ENCODE data around the gene NPIPB12. TPM values are rescaled to one million over a fixed set of nuclear protein-coding genes. Genes with fewer than 3 reads are reported as not detected.
"Not testable (repeated sequence)": the region's sequence is repeated elsewhere in the genome, so short reads cannot be mapped to it uniquely, and the experiment has no call there.

Gene NPIPB12
- total and polyA plus RNA-seq, 2 donors, result 25.1 to 57.6 TPM

DNA sequence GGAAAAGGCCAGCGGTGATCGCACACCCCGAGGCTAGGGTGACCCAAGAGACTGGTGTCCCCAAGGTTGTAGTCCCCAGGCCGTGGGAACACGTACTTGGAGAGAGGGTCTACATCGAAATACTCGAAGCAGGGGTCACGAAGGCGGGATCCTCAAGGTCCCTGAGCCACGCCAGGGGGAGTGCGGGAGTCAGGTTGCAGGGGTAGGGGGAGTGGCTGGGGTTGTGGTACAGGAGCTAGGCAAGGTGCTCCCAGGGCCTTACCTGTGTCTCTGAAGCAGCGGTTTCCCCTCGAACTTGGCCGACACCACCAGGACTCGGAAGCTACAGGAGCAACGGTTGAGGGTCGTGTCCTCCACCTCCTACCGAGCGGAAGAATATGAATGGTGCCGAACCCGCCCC, 52.5 kb downstream of the NPIPB12 start:
- not testable (repeated sequence) for H3K27ac ChIP-seq (ENCODE audit: low read depth); H3K4me3 ChIP-seq (ENCODE audit: low read depth, low read length); H3K4me1 ChIP-seq (ENCODE audit: insufficient read depth); DNase-seq (ENCODE audit: extremely low spot score); H3K36me3 ChIP-seq (ENCODE audit: insufficient read depth)
- no CpG with 5 or more reads among the region's 21 CpGs for WGBS

Small RNAs within 50 kb of the gene (small RNA-seq; reads per million reads assigned to genes)
- gene AC133555.2, result not detected

Other genes with a start within 250 kb of the NPIPB12 start
- 0.32 TPM for gene NPIPB11, start 99.7 kb downstream of the NPIPB12 start, total RNA-seq
- gene NPIPB11, start 99.7 kb downstream of the NPIPB12 start, polyA plus RNA-seq, result 0.95 TPM
- 23.3 TPM for gene BOLA2, start 52.1 kb downstream of the NPIPB12 start, total RNA-seq
- 15.0 TPM for gene BOLA2, start 52.1 kb downstream of the NPIPB12 start, polyA plus RNA-seq
- 1.9 TPM for gene SLX1B, start 51.9 kb downstream of the NPIPB12 start, total RNA-seq
- 37.4 TPM for gene SLX1B, start 51.9 kb downstream of the NPIPB12 start, polyA plus RNA-seq
- gene SULT1A4, start 46.5 kb downstream of the NPIPB12 start, total RNA-seq, result 2.0 TPM
- gene SULT1A4, start 46.5 kb downstream of the NPIPB12 start, polyA plus RNA-seq, result 23.9 TPM
- gene SPN, start 156.8 kb upstream of the NPIPB12 start, total RNA-seq, result 0.85 TPM
- 1.4 TPM for gene SPN, start 156.8 kb upstream of the NPIPB12 start, polyA plus RNA-seq
- gene QPRT, start 172.8 kb upstream of the NPIPB12 start, total RNA-seq, result 20.0 TPM
- 13.8 TPM for gene QPRT, start 172.8 kb upstream of the NPIPB12 start, polyA plus RNA-seq
- gene C16orf54, start 239.6 kb upstream of the NPIPB12 start, total RNA-seq, result 2.5 TPM
- gene C16orf54, start 239.6 kb upstream of the NPIPB12 start, polyA plus RNA-seq, result 1.9 TPM